Muscle layer of duodenum (tissue), 2 donors: ENCODE results near the gene EMC9.
A peak's percentile ranks its signal among the peaks of the same experiment; 100 is the strongest.

Source experiments
- H3K27ac ChIP-seq: one replicate; pipeline ENCODE4 v1.7.0; 2013; ENCODE audit warnings: mild to moderate bottlenecking, low read length
- H3K27me3 ChIP-seq: one replicate; pipeline ENCODE4 v1.7.0; 2013; ENCODE audit warnings: low read depth, mild to moderate bottlenecking, control low read depth, low read length
- H3K36me3 ChIP-seq, 2 donors: one replicate each; pipeline ENCODE4 v1.7.0; 2013; ENCODE audit warnings: low read length in 2 of 2, control low read depth in 1 of 2, mild to moderate bottlenecking in 1 of 2; ENCODE audit not compliant: insufficient read depth in 2 of 2, control insufficient read depth in 1 of 2
- H3K4me1 ChIP-seq, 2 donors: one replicate each; pipeline ENCODE4 v1.7.0; 2013; ENCODE audit warnings: low read length in 2 of 2, mild to moderate bottlenecking in 2 of 2, control low read depth in 1 of 2, moderate library complexity in 1 of 2; ENCODE audit not compliant: insufficient read depth in 2 of 2, control insufficient read depth in 1 of 2
- H3K4me3 ChIP-seq, 2 donors: one replicate each; pipeline ENCODE4 v1.7.0; 2013; ENCODE audit warnings: low read length in 2 of 2, low read depth in 1 of 2, mild to moderate bottlenecking in 1 of 2
- H3K9me3 ChIP-seq, 2 donors: one replicate each; pipeline ENCODE4 v1.7.0; 2013; ENCODE audit warnings: low read length in 2 of 2, control low read depth in 1 of 2, mild to moderate bottlenecking in 1 of 2; ENCODE audit not compliant: control insufficient read depth in 1 of 2
- donor health status: healthy.

The EMC9 gene

GRCh38 chr14:24141097-24141880 is at the start of gene EMC9:
TSS of gene EMC9 (minus strand) at chr14:24141591. CDS start at chr14:24141304, 287 bp downstream.
- H3K27ac ChIP-seq, result peak within 1 kb of the TSS; percentile 46
- H3K27me3 ChIP-seq, result no peaks in the 10 kb centered on the region
- H3K4me3 ChIP-seq, result peak within 1 kb of the TSS; percentile 84 to 91
- peaks cover 20 to 34% of the 10 kb centered on the region in 2 donors for H3K36me3 ChIP-seq
- peaks cover 18 to 57% of the 10 kb centered on the region in 2 donors for H3K4me1 ChIP-seq
- H3K9me3 ChIP-seq, result no peaks in the 10 kb centered on the region

GRCh38 chr14:24190416-24190815 is 49.0 kb upstream of the EMC9 start:
- Histone ChIP-seq H3K4me3 (no peak overlapping the region), H3K36me3 (peaks cover 25 to 36% of the 10 kb centered on the region in 2 donors), H3K27me3 (no peaks in the 10 kb centered on the region), H3K4me1 (peaks cover 13 to 29% of the 10 kb centered on the region in 2 donors), H3K27ac (no peak overlapping the region), H3K9me3 (no peaks in the 10 kb centered on the region)

- Histone ChIP-seq H3K27ac (no peak overlapping the region), H3K4me1 (peaks cover 9 to 26% of the 10 kb centered on the region in 2 donors), H3K36me3 (peaks cover 27 to 45% of the 10 kb centered on the region in 2 donors), H3K4me3 (no peak overlapping the region), H3K27me3 (no peaks in the 10 kb centered on the region), H3K9me3 (no peaks in the 10 kb centered on the region)
Measured at GRCh38 chr14:24189460-24189859, 48.1 kb upstream of the EMC9 start.

- peaks cover 29 to 50% of the 10 kb centered on the region in 2 donors for H3K36me3 ChIP-seq
- H3K27ac ChIP-seq, result no peak overlapping the region
- H3K9me3 ChIP-seq, result no peaks in the 10 kb centered on the region
- peaks cover 5 to 21% of the 10 kb centered on the region in 2 donors for H3K4me1 ChIP-seq
- peak overlapping the region; percentile 70 to 79 for H3K4me3 ChIP-seq
- no peaks in the 10 kb centered on the region for H3K27me3 ChIP-seq
Measured at GRCh38 chr14:24189059-24189375, 47.6 kb upstream of the EMC9 start.

- Histone ChIP-seq H3K27ac (peak within 1 kb of the TSS; percentile 11), H3K4me3 (peak within 1 kb of the TSS; percentile 70 to 79), H3K27me3 (no peaks in the 10 kb centered on the region), H3K4me1 (peaks cover 4 to 19% of the 10 kb centered on the region in 2 donors), H3K36me3 (peaks cover 31 to 55% of the 10 kb centered on the region in 2 donors), H3K9me3 (no peaks in the 10 kb centered on the region)
Measured at GRCh38 chr14:24188251-24189058, 47.1 kb upstream of the EMC9 start, which contains the start of gene IPO4. TSS of gene IPO4 (minus strand) at chr14:24188816. CDS start at chr14:24188787, 29 bp downstream.

GRCh38 chr14:24187539-24187915 is 46.1 kb upstream of the EMC9 start:
- Histone ChIP-seq H3K9me3 (no peaks in the 10 kb centered on the region), H3K27ac (no peak overlapping the region), H3K4me3 (peak overlapping the region; percentile 70 to 79), H3K27me3 (no peaks in the 10 kb centered on the region), H3K4me1 (peaks cover 4 to 19% of the 10 kb centered on the region in 2 donors), H3K36me3 (peaks cover 30 to 58% of the 10 kb centered on the region in 2 donors)

GRCh38 chr14:24186831-24187538 is 45.6 kb upstream of the EMC9 start:
- H3K27me3 ChIP-seq, result no peaks in the 10 kb centered on the region
- H3K9me3 ChIP-seq, result no peaks in the 10 kb centered on the region
- peaks cover 4 to 19% of the 10 kb centered on the region in 2 donors for H3K4me1 ChIP-seq
- H3K36me3 ChIP-seq, result peaks cover 29 to 58% of the 10 kb centered on the region in 2 donors
- no peak overlapping the region for H3K27ac ChIP-seq
- no peak overlapping the region for H3K4me3 ChIP-seq

- H3K4me1 ChIP-seq, result peaks cover 4 to 19% of the 10 kb centered on the region in 2 donors
- H3K9me3 ChIP-seq, result no peaks in the 10 kb centered on the region
- no peak overlapping the region for H3K27ac ChIP-seq
- peaks cover 41 to 64% of the 10 kb centered on the region in 2 donors for H3K36me3 ChIP-seq
- H3K27me3 ChIP-seq, result no peaks in the 10 kb centered on the region
- no peak overlapping the region for H3K4me3 ChIP-seq
Measured at GRCh38 chr14:24185741-24186140, 44.4 kb upstream of the EMC9 start.

- H3K36me3 ChIP-seq, result peaks cover 45 to 67% of the 10 kb centered on the region in 2 donors
- no peaks in the 10 kb centered on the region for H3K27me3 ChIP-seq
- H3K9me3 ChIP-seq, result no peaks in the 10 kb centered on the region
- H3K27ac ChIP-seq, result no peak overlapping the region
- H3K4me3 ChIP-seq, result no peak overlapping the region
- H3K4me1 ChIP-seq, result peaks cover 4 to 21% of the 10 kb centered on the region in 2 donors
Measured at GRCh38 chr14:24185026-24185425, 43.6 kb upstream of the EMC9 start.

GRCh38 chr14:24184104-24184970 is 42.9 kb upstream of the EMC9 start:
- Histone ChIP-seq H3K4me3 (no peak overlapping the region), H3K27me3 (no peaks in the 10 kb centered on the region), H3K4me1 (peaks cover 4 to 21% of the 10 kb centered on the region in 2 donors), H3K9me3 (no peaks in the 10 kb centered on the region), H3K36me3 (peaks cover 46 to 73% of the 10 kb centered on the region in 2 donors), H3K27ac (no peak overlapping the region)
